Ovary (tissue), 9 donors: ENCODE measurements around the gene TENT5A. TPM values are rescaled to one million over a fixed set of nuclear protein-coding genes. Genes with fewer than 3 reads are reported as not detected.

Source experiments
- DNase-seq, 5 donors: peaks; one replicate each; pipeline ENCODE4 v3.0.0-alpha.2; 2019 to 2020
- H3K27ac ChIP-seq, 2 donors: fragments of 200-600 bp; one replicate each; pipeline versions ENCODE4 v1.5.1 to v1.8.0; 2019 to 2022
- H3K27me3 ChIP-seq: fragments of 200-600 bp; one replicate; pipeline ENCODE4 v1.8.0; 2022
- H3K36me3 ChIP-seq: fragments of 200-600 bp; sonication (generic); one replicate; pipeline ENCODE4 v1.5.1; 2019
- H3K4me1 ChIP-seq: one replicate; pipeline ENCODE4 v1.8.1; 2013; ENCODE audit warnings: mild to moderate bottlenecking, moderate library complexity; ENCODE audit not compliant: insufficient read depth
- H3K4me3 ChIP-seq: fragments of 200-600 bp; sonication (generic); one replicate; pipeline ENCODE4 v1.5.1; 2017
- H3K9me3 ChIP-seq, 2 donors: fragments of 200-600 bp in 1 of 2; sonication (generic) in 1 of 2; one replicate each; pipeline versions ENCODE4 v1.5.1 to v1.8.1; 2013 to 2019; ENCODE audit warnings: mild to moderate bottlenecking in 1 of 2, moderate library complexity in 1 of 2
- CTCF ChIP-seq, 3 donors: fragments of 450-650 bp in 2 of 3; fragments of 200-600 bp in 1 of 3; IDR thresholded peaks; one replicate each; pipeline versions ENCODE4 v1.5.1 to v1.8.0; 2016 to 2022; ENCODE audit warnings: antibody characterized with exemption in 3 of 3, mild to moderate bottlenecking in 1 of 3
- EP300 ChIP-seq: sonication (generic); formaldehyde crosslinking; IDR thresholded peaks from one replicate; pipeline ENCODE4 v1.6.1; 2017; ENCODE audit warnings: antibody characterized with exemption
- POLR2A ChIP-seq: fragments of 450-650 bp; IDR thresholded peaks from one replicate; pipeline ENCODE4 v1.6.1; 2017; ENCODE audit warnings: antibody characterized with exemption, mild to moderate bottlenecking, moderate library complexity
- WGBS, 3 donors: extraction: QIAGEN DNeasy Blood & Tissue Kit in 1 of 3; methylation state at CpG; one replicate each; pipeline versions ENCODE4 v1.1.5 to v1.1.7; 2013 to 2017; 5-methylcytosine and 5-hydroxymethylcytosine counted together
- intact Hi-C, 4 donors: fragments of 100-400 bp; cut with DNase I; formaldehyde crosslinking; loops; one replicate each; pipeline versions ENCODE4 v1.11.0 to v1.15.1; 2022 to 2023
- polyA plus RNA-seq, 2 donors: library from polyadenylated mRNA; stranded (reverse); fragments of 200-250 nt in 1 of 2; fragments of 350-450 nt in 1 of 2; fragmentation: Illumina TruSeq in 1 of 2; extraction: RNeasy Lipid Tissue Mini Kit (QIAGEN cat#74804) in 1 of 2; gene quantifications; one replicate each; pipeline ENCODE4 v1.2.3, GENCODE V29; 2013 to 2014
- total RNA-seq, 7 donors: library from RNA; depleted of rRNA in 2 of 7; stranded (reverse); fragments of >200 nt in 2 of 7; fragmentation: NEBNext Ultra II Directional in 3 of 7; extraction: Animal tissue kit (Norgen Biotek cat#: 25700) in 3 of 7; gene quantifications; one replicate each; pipeline versions ENCODE4 v1.1.0 to v1.2.4, GENCODE V29; 2016 to 2023
- donor health status: DM: no; HTN: no; CAD: no; lungs with moderate emphysema.
- donor health status: DM: no; HTN: no; CAD: no.
- donor health status: Bipolar disorder and iron deficiency.
- donor health status: DM: yes; HTN: yes; CAD: no.
- donor health status: DM: no; HTN: no; CAD: no.
- donor health status: DM: yes; HTN: yes; CAD: no.

Gene TENT5A
- total and polyA plus RNA-seq, 9 donors = 14.6 to 47.1 (median 29.4) TPM

- WGBS, 3 donors = 75 to 80% (median 80%) methylated on average over 1 of the region's 1 CpG
- TF ChIP-seq EP300 (no peak), CTCF (IDR thresholded peaks at IDR 0.05) (no peak), POLR2A (no peak)
- DNase-seq = no peak
- Histone ChIP-seq H3K4me1 (no peaks in the 10 kb centered on the region), H3K9me3 (no peaks in the 10 kb centered on the region), H3K27ac (no peak overlapping the region), H3K27me3 (no peaks in the 10 kb centered on the region), H3K36me3 (no peaks in the 10 kb centered on the region), H3K4me3 (no peak overlapping the region)
- intact Hi-C loops = no loop called here
Measured at GRCh38 chr6:81722506-81723223, 29.8 kb downstream of the TENT5A start.

GRCh38 chr6:81720427-81720826, 32.1 kb downstream of the TENT5A start:
- DNase-seq = no peak
- H3K9me3 ChIP-seq = no peaks in the 10 kb centered on the region
- no peaks in the 10 kb centered on the region for H3K36me3 ChIP-seq
- WGBS, 3 donors = 87 to 95% (median 91%) methylated on average over 1 of the region's 1 CpG
- intact Hi-C loops = no loop called here
- H3K4me1 ChIP-seq = no peaks in the 10 kb centered on the region
- H3K27me3 ChIP-seq = no peaks in the 10 kb centered on the region
- H3K27ac ChIP-seq = no peak overlapping the region
- TF ChIP-seq POLR2A (no peak), CTCF (IDR thresholded peaks at IDR 0.05) (no peak)
- H3K4me3 ChIP-seq = no peak overlapping the region

DNA sequence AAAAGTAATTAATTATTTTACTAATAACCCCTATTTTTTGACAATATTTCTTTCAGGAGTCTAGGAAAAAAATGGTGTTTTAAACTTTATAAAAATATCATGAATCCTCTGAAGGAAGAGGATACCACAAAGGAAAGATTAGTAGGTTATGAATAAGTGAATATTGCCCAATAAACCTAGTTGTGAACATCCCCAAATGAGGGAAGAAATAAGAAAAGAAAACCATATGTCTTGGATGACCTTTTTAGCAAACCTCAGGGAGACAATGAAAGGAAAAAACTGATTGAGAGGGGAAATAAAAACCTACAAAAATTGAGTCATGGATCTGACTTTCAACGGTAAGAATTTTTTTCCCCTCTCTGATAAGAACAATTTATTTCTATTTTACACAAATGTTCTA, 34.4 kb downstream of the TENT5A start:
- Histone ChIP-seq H3K36me3 (no peaks in the 10 kb centered on the region), H3K27ac (no peak overlapping the region), H3K4me3 (no peak overlapping the region), H3K27me3 (no peaks in the 10 kb centered on the region), H3K4me1 (no peaks in the 10 kb centered on the region), H3K9me3 (no peaks in the 10 kb centered on the region)
- no peak for TF ChIP-seq EP300
- no peak for TF ChIP-seq CTCF (IDR thresholded peaks at IDR 0.05)
- TF ChIP-seq POLR2A = no peak
- WGBS, 3 donors = 33 to 62% (median 42%) methylated on average over 1 of the region's 1 CpG
- intact Hi-C loops = no loop called here
- no peak for DNase-seq

- Histone ChIP-seq H3K27ac (no peak overlapping the region), H3K9me3 (no peaks in the 10 kb centered on the region), H3K36me3 (no peaks in the 10 kb centered on the region), H3K27me3 (no peaks in the 10 kb centered on the region), H3K4me1 (no peaks in the 10 kb centered on the region), H3K4me3 (no peak overlapping the region)
- DNase-seq = no peak
- 57 to 82% (median 69%) methylated on average over 3 of the region's 3 CpGs for WGBS, 3 donors
- TF ChIP-seq EP300 = no peak
- TF ChIP-seq CTCF (IDR thresholded peaks at IDR 0.05) = no peak
- TF ChIP-seq POLR2A = no peak
- intact Hi-C loops = no loop called here
Measured at GRCh38 chr6:81714684-81715083, 37.8 kb downstream of the TENT5A start.
